Stimulated activated CD8-positive, alpha-beta memory T cell treated with anti-CD3 and anti-CD28 coated beads, Interleukin-4, amount 100 ng/mL, for 4 hours (primary cell): ENCODE data around the gene LAG3.
"Not testable (repeated sequence)": the region's sequence is repeated elsewhere in the genome, so short reads cannot be mapped to it uniquely, and the experiment has no call there.

ENCODE experiments used
- DNase-seq, 2 donors: peaks; one replicate each; pipeline ENCODE4 v3.0.0-alpha.2; 2020; ENCODE audit warnings: low read depth in 2 of 2, low spot score in 1 of 2

LAG3 gene

DNA sequence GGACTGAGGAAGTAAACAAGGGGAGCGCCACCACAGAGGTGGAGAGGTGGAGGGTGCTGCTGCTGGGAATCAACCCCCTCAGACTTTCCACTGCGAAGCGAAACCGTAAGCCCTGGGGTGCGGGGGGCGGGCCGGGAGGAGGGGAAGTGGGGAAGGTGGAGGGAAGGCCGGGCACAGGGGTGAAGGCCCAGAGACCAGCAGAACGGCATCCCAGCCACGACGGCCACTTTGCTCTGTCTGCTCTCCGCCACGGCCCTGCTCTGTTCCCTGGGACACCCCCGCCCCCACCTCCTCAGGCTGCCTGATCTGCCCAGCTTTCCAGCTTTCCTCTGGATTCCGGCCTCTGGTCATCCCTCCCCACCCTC is at the start of gene LAG3:
Gene LAG3 (plus strand): TSS at position 190 of the 365 bp plus-strand sequence. CDS start 333 bp downstream, outside the sequence.
- DNase-seq, result peak; percentile 48 to 54

DNA sequence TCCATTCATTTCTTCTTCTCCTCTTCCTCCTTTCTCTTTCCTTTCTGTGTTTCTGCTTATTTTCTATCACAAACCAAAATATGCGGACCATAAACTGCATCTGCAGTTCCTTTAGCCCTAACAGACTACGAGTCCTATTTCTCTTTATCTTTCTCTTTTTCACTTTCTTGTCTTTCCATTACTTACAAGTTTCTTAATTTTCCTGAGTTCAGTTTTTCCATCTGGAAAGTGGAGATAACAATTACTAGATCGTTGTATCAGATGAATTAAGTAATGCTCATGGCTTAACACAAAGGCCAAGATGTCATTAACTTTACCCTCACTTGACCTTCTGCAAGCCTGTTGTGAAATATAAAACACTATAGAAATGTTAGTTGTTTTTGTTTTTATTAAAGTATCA is 49.5 kb upstream of the LAG3 start:
- no peak for DNase-seq

DNA sequence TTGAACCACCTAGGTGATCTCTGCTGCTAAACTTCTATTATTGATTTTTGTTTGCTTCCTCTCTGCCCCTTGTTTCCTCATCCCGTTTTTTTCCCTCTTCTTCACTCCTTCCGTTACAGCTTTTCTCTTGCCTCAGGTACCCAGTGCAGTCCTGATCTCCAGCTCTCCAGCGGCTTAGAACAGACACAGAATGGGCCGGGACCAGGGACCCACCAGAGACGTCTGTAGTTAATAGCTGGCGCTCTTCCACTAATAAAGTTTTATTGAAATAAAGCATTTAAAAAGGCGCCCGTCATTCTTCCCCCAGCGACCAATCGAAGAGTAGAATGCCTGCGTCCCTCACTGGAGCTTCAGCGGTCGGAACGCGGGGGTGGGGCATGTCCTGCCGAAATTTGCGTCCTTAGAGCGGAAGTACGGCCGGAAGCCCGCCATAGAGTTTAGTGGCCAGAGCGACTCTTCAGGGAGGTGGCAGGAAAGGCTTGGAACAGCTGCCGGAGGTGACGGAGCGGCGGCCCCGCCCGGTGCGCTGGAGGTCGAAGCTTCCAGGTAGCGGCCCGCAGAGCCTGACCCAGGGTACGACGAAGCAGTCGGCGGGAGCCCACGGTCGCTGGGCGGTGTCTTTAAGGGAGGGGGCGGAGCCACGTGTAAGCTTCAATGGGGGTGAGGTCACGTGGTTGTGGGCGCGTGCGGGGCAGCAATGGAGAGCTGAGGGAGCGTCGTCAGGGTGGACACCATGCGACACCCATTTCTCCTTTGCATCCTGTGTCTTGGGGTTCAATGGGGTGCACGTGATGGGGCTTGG is 48.5 kb upstream of the LAG3 start, which contains the start of gene COPS7A:
Gene COPS7A (plus strand): TSS at position 440 of the 802 bp plus-strand sequence. CDS start 611 bp downstream, outside the sequence.
- DNase-seq, result peak; percentile 80 to 90

DNA sequence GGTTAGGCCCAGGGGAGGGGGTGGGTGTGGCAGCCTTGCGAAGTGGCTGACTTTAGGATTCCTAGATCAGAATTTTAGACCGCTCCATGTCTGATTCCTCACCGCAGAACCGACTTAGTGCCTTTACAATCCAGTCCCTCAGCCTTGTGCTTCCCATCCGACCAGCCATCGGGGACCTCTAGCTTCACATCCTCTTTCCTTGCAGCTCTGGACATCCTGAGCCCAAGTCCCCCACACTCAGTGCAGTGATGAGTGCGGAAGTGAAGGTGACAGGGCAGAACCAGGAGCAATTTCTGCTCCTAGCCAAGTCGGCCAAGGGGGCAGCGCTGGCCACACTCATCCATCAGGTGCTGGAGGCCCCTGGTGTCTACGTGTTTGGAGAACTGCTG is 47.9 kb upstream of the LAG3 start:
- DNase-seq, result no peak

DNA sequence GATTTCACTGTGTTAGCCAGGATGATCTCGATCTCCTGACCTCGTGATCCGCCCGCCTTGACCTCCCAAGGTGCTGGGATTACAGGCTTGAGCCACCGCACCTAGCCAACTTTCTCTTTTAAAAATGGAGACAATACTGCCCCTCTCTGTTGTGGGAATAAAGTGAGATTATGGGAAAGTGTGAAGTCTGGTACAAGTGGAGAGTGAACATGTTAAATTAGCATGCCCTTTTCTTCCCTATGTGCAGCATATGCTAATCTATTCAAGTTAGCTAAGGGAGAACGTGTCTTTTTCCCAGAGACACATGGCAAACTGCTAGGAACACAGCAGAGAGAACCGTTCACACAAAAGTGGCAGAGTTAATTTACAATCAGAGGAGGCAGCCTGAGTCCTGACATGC is 47.0 kb upstream of the LAG3 start:
- DNase-seq, result no peak

DNA sequence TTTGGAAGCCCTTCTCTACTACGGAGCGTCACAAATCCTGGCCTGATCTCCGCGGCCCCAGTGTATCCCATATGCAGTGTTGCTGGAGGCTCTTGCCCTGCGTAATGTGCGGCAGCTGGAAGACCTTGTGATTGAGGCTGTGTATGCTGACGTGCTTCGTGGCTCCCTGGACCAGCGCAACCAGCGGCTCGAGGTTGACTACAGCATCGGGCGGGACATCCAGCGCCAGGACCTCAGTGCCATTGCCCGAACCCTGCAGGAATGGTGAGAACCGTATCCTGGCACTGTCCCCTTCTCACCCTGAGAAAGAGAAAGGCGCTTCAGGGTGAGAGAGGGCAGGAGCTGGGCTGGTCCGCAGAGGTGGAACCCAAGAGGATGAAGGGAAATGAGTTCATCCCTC is 43.1 kb upstream of the LAG3 start:
- DNase-seq, result no peak

DNA sequence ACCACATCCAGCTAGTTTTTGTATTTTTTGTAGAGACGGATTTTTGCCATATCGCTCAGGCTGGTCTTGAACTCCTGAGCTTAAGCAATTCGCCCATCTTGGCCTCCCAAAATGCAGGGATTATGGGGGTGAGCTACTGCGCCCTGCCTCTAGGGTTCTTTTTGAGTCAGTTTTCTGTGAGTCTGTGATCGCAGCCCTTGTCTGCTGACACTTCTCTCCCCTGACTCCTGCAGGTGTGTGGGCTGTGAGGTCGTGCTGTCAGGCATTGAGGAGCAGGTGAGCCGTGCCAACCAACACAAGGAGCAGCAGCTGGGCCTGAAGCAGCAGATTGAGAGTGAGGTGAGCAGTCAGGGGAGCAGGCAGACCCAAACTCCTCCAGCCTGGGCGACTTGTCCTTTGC is 42.2 kb upstream of the LAG3 start:
- no peak for DNase-seq

DNA sequence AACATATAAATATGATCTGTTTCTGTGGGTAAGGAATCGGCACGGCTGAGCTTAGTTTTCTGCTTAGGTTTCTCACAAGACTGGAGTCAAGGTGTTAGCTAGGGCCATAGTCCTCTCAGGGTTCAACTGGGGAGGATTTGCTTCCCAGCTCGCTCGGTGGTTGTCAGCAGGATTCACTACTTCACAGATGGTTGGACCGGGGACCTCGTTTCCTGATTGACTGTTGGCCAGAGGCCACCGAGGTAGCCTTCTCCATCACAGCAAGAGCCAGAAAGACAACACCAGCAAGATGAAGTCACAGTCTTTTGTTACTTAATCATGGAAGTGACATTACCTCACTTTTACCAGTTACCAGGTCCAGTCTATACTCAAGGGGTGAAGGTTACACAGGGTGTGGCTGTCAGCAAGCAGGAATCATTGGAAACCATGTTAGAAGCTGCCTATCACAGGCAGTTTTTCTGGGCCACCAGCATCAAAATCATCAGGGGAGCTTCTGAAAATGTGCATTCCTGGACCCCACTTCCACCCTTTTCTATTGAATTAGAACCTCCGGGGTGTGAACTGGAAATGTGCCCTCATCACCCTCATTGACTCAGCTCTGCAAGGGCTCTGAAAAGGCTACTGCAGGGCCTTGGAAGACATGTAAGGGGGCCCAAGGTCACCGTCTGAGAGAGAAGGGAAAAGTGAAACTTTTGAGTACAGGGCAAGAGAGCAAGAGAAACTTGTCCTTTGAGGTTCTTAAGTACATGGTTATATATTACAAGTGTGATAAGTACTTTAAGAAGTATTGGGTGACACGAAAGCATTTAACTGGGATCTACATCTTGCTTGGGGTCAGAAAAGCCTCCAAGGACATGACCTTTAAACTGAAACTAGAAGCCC is 37.6 kb upstream of the LAG3 start:
- DNase-seq, result no peak

DNA sequence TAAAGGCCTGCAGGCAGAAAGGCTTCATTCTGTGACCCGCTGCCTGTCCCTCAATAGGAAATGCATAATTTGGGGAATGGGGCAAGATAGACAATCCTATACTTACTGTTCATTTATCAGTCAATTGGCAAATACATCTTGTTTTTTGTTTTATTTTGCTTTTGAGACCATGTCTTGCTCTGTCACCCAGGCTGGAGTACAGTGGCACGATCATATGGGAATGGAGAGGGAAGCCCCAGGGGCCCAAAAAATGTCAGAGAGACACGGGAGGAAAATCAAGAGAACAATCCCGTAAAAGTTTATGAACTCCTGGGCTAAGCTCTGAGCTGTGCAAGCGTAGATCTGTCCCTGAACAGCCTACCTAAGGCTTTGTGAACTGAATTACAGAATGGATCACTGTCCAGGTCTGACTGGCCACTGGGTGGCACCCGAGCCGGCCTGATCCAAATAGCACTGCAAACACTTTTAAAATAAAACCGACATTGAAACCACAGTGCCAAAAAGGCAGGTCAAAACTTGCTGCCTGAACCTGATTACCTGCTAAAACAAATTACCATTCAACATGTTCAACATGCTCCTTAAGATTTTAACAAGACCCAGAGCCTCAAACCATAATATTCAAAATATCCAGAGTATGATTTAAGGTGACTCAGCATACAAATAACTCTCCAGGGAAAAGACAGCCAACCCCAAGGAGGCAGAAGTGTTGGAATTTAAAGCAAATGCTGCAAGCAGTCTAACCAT is 36.7 kb upstream of the LAG3 start:
- no peak for DNase-seq

DNA sequence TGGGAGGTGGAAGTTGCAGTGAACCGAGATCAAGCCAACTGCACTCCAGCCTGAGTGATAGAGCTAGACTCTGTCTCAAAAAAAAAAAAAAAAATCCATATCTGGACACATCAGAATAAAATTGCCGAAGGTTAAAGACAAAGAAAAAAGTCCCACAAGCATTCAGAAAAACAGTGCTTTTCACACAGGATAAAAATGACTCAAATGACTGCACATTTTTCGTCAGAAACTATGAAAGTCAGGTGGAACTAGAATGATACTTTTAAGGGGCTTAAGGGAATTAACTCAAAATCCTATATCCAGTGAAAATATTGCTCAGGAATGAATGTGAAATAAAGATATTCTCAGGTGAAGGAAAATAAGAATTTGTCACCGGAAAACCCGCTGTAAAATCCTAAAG is 35.6 kb upstream of the LAG3 start:
- DNase-seq, result no peak

DNA sequence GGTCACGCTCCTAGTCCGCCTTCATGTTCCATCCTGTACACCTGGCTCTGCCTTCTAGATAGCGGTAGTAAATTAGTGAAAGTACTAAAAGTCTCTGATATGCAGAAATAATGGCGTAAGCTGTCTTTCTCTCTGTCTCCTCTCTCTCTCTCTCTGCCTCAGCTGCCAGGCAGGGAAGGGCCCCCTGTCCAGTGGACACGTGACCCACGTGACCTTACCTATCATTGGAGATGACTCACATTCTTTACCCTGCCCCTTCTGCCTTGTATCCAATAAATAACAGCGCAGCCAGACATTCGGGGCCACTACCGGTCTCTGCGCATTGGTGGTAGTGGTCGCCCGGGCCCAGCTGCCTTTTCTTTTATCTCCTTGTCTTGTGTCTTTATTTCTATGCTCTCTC is 30.2 kb upstream of the LAG3 start:
- DNase-seq, result not testable (repeated sequence)

DNA sequence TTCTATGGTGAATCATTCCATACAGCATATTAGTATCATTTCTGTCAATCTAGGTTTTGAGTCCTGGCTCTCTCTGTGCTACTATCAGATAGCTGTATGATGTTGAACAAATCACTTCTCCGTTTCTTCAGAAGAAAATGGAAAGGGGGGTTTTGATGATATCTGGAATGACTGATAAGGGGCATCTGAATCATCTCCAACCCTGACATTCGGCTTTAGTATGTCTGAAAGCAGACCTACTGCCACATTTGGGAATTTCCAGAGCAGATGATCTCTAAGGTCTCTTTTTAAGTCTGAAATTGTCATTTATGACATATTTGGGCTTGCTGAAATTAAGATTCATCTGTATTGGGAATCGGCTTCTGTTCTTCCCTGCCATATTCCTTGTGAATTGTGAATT is 29.5 kb upstream of the LAG3 start:
- DNase-seq, result no peak

DNA sequence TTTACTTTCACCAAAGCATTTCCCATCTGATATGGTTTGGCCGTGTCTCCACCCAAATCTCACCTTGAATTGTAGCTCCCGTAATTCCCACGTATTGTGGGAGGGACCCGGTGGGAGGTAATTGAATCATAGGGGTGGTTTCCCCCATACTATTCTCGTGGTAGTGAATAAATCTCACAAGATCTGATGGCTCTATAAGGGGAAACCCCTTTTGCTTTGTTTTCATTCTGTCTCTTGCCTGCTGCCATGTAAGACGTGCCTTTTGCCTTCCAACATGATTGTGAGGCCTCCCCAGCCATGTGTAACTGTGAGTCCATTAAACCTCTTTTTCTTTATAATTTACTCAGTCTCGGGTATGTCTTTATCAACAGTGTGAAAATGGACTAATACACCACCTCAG is 29.0 kb upstream of the LAG3 start:
- DNase-seq, result not testable (repeated sequence)

DNA sequence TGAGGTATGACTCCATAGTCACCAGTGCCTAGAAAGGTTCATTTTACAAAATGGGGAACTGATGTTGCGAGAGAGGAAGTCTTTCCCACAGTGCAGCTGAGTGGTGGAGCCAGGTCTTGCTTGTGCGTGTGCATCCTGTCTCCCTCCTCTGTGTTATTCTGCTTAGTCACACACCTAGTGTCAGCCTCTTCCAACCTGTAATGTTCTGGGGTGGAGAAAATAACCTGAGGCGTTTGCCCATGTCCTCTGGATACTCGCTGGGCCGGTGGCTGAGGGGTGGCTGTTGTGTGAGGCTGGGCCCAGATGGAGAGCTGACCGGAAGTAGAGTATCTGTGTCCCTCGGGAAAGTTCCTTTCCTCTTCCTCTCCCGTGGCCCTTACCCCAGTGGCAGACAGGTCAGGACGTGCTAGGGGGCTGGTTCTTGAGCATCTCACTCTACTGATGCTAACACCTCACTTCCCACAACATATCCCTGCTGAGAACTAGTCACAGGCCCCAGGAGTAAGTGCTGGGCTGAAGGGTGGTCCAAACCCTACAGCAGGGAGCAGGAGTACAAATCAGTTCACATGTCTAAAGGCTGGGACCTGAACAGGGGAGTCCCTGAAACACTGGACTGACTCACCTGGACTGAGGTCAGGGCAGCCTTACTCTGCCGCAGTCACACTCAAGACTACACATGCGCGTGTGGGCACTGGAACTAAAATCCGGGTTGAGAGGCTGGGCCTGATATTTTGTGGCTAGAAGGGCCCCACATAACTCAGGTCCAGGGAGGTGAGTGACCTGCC is 26.4 kb upstream of the LAG3 start:
- DNase-seq, result no peak

DNA sequence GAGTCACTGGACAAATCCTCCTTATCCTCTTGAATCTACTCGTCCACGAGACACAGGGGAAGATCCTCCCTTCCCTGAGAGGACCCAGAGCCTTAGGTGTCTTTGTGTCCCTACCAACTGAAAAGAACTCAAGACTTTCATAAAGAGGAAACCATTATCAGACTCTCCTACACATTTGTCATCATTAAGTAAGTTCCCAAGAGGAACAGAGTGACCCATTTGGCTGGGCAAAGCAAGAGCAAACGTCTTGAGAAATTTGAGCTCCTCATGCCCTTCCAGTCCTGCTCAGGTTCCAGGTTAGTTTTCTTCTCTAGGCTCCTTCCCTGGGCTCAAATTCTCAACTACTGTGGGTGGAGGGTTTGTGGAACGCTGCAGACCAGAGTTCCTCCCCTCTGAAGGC is 25.1 kb upstream of the LAG3 start:
- DNase-seq, result no peak

DNA sequence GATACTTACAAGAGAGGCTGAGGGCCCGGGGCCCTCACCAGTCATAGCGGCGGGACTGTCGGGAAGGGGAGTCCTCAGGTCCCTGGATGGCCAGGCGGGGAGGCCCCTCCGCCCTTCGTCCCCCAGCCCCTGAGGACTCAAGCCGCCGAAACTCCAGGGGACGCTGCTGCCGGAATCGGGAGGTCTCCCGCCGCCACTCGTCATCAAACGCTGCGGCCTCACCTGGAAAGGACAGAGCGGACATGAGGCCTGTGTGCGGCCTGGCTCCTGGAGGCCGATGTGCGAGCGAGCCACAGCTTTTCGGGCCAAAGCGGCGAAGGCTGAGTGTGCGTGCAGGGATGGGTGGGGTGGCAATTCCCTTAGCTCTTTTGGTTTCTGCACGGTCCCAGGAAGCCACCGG is 23.6 kb upstream of the LAG3 start:
- DNase-seq, result no peak

DNA sequence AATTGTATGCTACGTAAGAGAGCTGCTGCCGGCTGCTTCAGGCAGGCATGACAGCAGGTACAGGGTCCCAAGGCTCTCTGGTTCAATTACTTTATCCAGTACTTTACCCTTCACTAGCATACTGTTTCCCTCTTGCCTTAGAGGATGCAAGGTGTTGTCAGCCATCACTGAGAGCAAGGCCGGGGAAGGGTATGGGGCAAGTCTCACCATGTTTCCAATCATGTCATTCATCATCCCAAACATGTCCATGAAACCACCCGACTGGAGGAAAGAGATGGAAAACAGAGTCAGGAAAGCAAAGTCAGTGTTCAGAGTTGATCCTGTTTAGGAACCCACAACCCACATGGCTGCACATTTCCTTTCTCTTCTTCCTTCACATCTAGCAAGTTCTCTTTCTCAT is 21.8 kb upstream of the LAG3 start:
- DNase-seq, result no peak

DNA sequence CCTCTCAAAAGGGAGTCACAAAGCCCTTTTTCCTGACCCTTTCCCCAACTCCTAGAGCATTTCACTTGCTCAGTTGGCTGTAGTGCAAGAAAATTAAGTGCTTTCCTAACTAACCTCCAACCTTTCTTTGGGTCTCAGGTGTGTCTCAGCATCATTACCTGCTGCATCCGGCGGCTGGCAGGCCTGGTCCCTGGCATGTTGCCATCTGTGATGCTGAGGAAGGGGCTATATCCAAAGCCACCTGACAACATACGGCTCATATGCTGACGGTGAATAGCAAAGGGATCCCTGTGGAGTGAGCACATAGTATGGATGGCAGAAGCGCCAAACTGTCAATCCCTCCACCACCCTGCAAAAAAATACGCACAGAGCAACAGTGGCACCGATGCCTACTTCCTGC is 20.6 kb upstream of the LAG3 start:
- DNase-seq, result no peak

DNA sequence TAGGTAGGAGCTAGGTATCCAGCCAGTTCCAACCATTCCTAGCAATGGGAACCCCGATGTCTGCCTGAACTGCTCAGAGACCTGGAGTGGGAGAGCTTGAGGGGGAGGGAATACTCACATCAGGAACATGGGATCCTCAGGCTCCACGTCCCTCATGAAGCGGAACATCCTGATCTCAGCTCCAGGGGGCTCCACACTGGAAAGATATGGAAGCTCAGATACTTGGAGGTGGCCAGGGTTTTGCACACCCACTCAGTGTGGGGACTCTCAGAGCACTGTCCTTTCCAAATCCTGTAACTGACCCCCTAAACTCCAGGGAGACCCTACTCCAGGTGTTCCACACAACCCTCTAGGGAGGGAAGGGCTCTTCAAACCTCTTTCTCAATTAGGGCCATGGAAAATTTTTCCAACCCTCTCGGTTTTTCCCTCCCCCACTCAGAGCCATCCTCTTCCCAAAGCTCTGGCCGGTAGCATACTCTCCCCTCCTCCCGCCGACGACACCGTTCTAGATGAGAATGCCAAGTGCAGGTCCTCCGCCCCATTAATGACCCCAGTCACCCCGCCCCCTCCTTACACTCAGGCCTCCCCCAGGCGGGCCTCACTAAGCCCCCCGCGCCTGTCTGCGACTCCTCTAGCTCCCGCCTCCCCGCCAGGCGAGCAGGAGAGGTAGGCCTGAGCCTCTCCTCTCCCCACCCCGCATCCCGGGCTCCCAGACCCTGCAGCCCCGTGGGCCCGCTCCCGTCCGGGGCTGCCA is 20.0 kb upstream of the LAG3 start:
- DNase-seq, result no peak
